Heart left ventricle (tissue), 16 donors: ENCODE measurements around the gene NCAM1. TPM values are rescaled to one million over a fixed set of nuclear protein-coding genes. Genes with fewer than 3 reads are reported as not detected.

Source experiments
- ATAC-seq, 4 donors: fragments of 200-7000 bp; cut with Tn5 transposase; one replicate each; pipeline ENCODE4 v1.9.1; 2020 to 2022; ENCODE audit warnings: moderate library complexity in 4 of 4, mild to moderate bottlenecking in 3 of 4, moderate number of reproducible peaks in 1 of 4
- DNase-seq, 5 donors: peaks; one replicate each; pipeline ENCODE4 v3.0.0-alpha.2; 2020
- H3K27ac ChIP-seq, 12 donors: fragments of 200-600 bp; sonication (generic) in 4 of 12; one replicate each; pipeline versions ENCODE4 v1.5.0 to v1.8.0; 2016 to 2022; ENCODE audit warnings: mild to moderate bottlenecking in 2 of 12
- H3K27me3 ChIP-seq, 9 donors: fragments of 200-600 bp; sonication (generic) in 2 of 9; one replicate each; pipeline versions ENCODE4 v1.5.1 to v1.8.0; 2016 to 2022; ENCODE audit warnings: mild to moderate bottlenecking in 3 of 9
- H3K36me3 ChIP-seq, 9 donors: fragments of 200-600 bp; sonication (generic) in 2 of 9; one replicate each; pipeline versions ENCODE4 v1.5.0 to v1.8.0; 2018 to 2022; ENCODE audit warnings: mild to moderate bottlenecking in 2 of 9
- H3K4me1 ChIP-seq, 12 donors: fragments of 200-600 bp; sonication (generic) in 4 of 12; one replicate each; pipeline versions ENCODE4 v1.5.0 to v1.8.0; 2016 to 2022; ENCODE audit warnings: mild to moderate bottlenecking in 3 of 12
- H3K4me3 ChIP-seq, 12 donors: fragments of 200-600 bp; sonication (generic) in 4 of 12; one replicate each; pipeline versions ENCODE4 v1.5.0 to v1.8.0; 2017 to 2022; ENCODE audit warnings: mild to moderate bottlenecking in 9 of 12, moderate library complexity in 4 of 12
- H3K9me3 ChIP-seq, 12 donors: fragments of 200-600 bp; sonication (generic) in 4 of 12; one replicate each; pipeline versions ENCODE4 v1.5.0 to v1.8.0; 2016 to 2022; ENCODE audit warnings: mild to moderate bottlenecking in 1 of 12
- POLR2A ChIP-seq, 2 donors: fragments of 450-650 bp; IDR thresholded peaks; one replicate each; pipeline ENCODE4 v1.6.1; 2017; ENCODE audit warnings: antibody characterized with exemption in 2 of 2, mild to moderate bottlenecking in 2 of 2, moderate library complexity in 2 of 2
- WGBS, 4 donors: extraction: QIAGEN DNeasy Blood & Tissue Kit in 2 of 4; methylation state at CpG; one replicate each; pipeline versions ENCODE4 v1.1.5 to v1.1.7; 2013 to 2018; 5-methylcytosine and 5-hydroxymethylcytosine counted together
- intact Hi-C, 10 donors: fragments of 100-400 bp; cut with DNase I; formaldehyde crosslinking; loops; one replicate each; pipeline versions ENCODE4 v1.11.1 to v1.14.2; 2022
- polyA plus RNA-seq, 2 donors: library from polyadenylated mRNA; stranded (reverse); fragments of 200-250 nt; gene quantifications; one replicate each; pipeline ENCODE4 v1.2.3, GENCODE V29; 2013
- total RNA-seq, 9 donors: library from RNA; depleted of rRNA in 2 of 9; stranded (reverse); fragments of >200 nt in 2 of 9; fragmentation: NEBNext Ultra II Directional in 3 of 9; extraction: Animal tissue kit (Norgen Biotek cat#: 25700) in 3 of 9; gene quantifications; one replicate each; pipeline versions ENCODE4 v1.1.0 to v1.2.4, GENCODE V29; 2016 to 2023
- TF ChIP-seq, protein P1 (sequence below), 12 donors: fragments of 200-600 bp; sonication (generic) in 4 of 12; IDR thresholded peaks; one replicate each; pipeline versions ENCODE4 v1.5.0 to v1.8.0; 2018 to 2022; ENCODE audit warnings: antibody characterized with exemption in 12 of 12, mild to moderate bottlenecking in 5 of 12
- donor health status: ischemic (EF 13 %, LVEDD 7.1; RV severe dilation, severe dysfunction).
- donor health status: healthy with polysubstance abuse.
- donor health status: DM: no; HTN: yes; CAD: no.
- donor health status: DM: no; HTN: no; CAD: no.
- donor health status: ischemic (EF 25% LVEDD 6.9; RV normal size, moderate dysfunction).
- donor health status: ischemic (EF 25% LVEDD 5.7; RV mildly dilated, moderate dysfunction).
- donor health status: healthy.
- donor health status: DM: yes; HTN: yes; CAD: no.
- donor health status: ischemic (EF 35%, LVEDD 5.7; RV mildly dilated, moderate dysfunction).
- donor health status: nonischemic (EF 11% LVEDD 7.7; RV severe dilation, severe dysfunction).
- donor health status: DM: yes; HTN: yes; CAD: no.
- donor health status: PGD.
- donor health status: ischemic (EF 29% LVEDD 5.4; RV normal size, mild dysfunction).
- donor health status: nonischemic (EF 23%, LVEDD 6.1; RV moderate dilation, normal function).

The NCAM1 gene
- total and polyA plus RNA-seq, 11 donors: 78.0 to 753 (median 389) TPM

DNA sequence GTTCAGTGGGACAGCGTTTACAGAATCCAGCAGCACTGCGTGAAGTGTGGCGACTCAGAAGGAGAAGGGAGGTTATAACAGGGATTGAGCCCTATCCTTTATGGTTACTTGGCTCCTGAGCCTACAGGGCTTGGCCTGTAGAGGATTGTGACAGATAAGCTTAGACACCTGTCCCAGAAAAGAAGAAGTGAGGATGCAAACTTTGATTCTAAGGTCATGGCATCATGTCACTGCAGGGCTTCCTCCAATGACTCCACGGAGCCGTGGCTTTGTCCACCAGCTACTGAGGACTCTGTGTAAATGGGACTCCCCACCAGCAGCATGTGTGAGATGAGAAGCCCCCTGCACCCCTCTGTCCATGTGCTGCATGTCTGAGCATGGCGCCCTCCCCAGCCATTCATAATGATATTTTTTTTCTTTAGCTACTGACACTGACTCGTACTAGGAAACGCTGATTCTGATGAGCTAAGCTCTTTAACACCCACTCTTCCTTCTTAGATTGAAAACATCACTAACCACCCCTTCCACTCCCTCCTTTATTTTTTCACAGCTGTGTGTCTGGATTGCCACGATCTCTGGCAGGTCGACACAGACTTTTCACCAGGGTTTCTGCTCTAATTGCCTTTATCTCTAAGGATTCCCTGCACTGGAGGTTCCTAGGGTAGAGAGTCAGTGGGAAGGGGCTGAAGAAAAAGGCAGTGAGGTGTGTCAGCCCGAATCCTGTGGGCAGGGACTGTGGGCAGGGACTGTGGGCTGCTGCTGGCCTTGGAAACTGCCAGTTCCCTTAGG is 287.7 kb downstream of the NCAM1 start:
- H3K9me3 ChIP-seq: no peaks in the 10 kb centered on the region
- H3K4me3 ChIP-seq: no peak overlapping the region
- H3K27me3 ChIP-seq: no peaks in the 10 kb centered on the region
- H3K27ac ChIP-seq: no peak overlapping the region
- 65 to 76% (median 69%) methylated on average over 11 of the region's 11 CpGs for WGBS, 4 donors
- H3K36me3 ChIP-seq: peaks cover 0 to 16% (median 5%) of the 10 kb centered on the region in 9 donors
- peaks cover 0 to 9% (median 0%) of the 10 kb centered on the region in 12 donors for H3K4me1 ChIP-seq
- DNase-seq: no peak
- peak in 1 of 4 donors; percentile 26 for ATAC-seq
- intact Hi-C loops: no loop called here
- TF ChIP-seq, protein P1, sequence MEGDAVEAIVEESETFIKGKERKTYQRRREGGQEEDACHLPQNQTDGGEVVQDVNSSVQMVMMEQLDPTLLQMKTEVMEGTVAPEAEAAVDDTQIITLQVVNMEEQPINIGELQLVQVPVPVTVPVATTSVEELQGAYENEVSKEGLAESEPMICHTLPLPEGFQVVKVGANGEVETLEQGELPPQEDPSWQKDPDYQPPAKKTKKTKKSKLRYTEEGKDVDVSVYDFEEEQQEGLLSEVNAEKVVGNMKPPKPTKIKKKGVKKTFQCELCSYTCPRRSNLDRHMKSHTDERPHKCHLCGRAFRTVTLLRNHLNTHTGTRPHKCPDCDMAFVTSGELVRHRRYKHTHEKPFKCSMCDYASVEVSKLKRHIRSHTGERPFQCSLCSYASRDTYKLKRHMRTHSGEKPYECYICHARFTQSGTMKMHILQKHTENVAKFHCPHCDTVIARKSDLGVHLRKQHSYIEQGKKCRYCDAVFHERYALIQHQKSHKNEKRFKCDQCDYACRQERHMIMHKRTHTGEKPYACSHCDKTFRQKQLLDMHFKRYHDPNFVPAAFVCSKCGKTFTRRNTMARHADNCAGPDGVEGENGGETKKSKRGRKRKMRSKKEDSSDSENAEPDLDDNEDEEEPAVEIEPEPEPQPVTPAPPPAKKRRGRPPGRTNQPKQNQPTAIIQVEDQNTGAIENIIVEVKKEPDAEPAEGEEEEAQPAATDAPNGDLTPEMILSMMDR (IDR thresholded peaks at IDR 0.05): no peak
- no peak for TF ChIP-seq POLR2A (IDR thresholded peaks at IDR 0.05)

DNA sequence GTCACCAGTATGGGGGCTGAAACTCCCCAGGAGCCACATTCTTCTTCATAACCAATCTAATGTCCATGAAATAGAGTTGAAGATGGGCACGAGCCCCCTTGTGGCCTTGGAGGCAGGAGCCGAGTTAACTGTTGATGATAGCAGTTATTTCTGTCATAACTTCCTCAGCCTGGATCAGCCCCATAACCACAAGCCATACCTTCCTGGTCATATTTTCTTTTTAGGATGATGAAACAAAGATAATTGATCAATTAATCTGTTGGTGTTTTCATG is 288.2 kb downstream of the NCAM1 start:
- H3K4me3 ChIP-seq: no peak overlapping the region
- no peaks in the 10 kb centered on the region for H3K9me3 ChIP-seq
- peak in 1 of 4 donors; percentile 14 for ATAC-seq
- DNase-seq: no peak
- intact Hi-C loops: no loop called here
- H3K27ac ChIP-seq: no peak overlapping the region
- 7 to 34% (median 20%) methylated on average over 2 of the region's 2 CpGs for WGBS, 4 donors
- TF ChIP-seq POLR2A (IDR thresholded peaks at IDR 0.05): no peak
- TF ChIP-seq, protein P1 (IDR thresholded peaks at IDR 0.05): peak in 3 of 12 donors; percentile 8 to 18 (median 17)
- H3K36me3 ChIP-seq: peaks cover 0 to 16% (median 5%) of the 10 kb centered on the region in 9 donors
- H3K4me1 ChIP-seq: peaks cover 0 to 7% (median 0%) of the 10 kb centered on the region in 12 donors
- H3K27me3 ChIP-seq: no peaks in the 10 kb centered on the region

DNA sequence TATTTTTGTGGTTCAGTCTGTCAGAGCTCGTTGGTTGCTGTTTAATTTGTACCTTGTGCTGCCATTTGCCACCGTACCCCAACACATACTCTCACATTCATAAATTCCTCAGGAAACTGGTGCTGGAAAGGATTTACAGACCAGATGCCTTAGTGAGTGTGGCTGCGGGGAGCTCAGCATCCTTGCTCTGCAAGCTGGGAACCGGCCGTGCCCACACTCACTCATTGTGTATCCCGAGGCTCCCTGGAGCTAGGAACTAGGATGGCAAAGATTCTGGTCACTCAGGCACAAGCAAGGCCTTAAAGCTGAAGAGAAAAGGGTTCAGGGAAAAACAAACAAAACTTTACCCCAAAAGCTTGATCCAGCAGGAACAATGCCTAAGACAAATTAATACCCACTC is 288.6 kb downstream of the NCAM1 start:
- H3K36me3 ChIP-seq: peaks cover 0 to 16% (median 5%) of the 10 kb centered on the region in 9 donors
- 89 to 93% (median 90%) methylated on average over 6 of the region's 6 CpGs for WGBS, 4 donors
- no peak for DNase-seq
- intact Hi-C loops: no loop called here
- H3K27ac ChIP-seq: no peak overlapping the region
- no peaks in the 10 kb centered on the region for H3K27me3 ChIP-seq
- no peak overlapping the region for H3K4me3 ChIP-seq
- no peak for TF ChIP-seq POLR2A (IDR thresholded peaks at IDR 0.05)
- TF ChIP-seq, protein P1 (IDR thresholded peaks at IDR 0.05): no peak
- ATAC-seq: no peak
- no peaks in the 10 kb centered on the region for H3K9me3 ChIP-seq
- H3K4me1 ChIP-seq: peaks cover 0 to 7% (median 0%) of the 10 kb centered on the region in 12 donors

DNA sequence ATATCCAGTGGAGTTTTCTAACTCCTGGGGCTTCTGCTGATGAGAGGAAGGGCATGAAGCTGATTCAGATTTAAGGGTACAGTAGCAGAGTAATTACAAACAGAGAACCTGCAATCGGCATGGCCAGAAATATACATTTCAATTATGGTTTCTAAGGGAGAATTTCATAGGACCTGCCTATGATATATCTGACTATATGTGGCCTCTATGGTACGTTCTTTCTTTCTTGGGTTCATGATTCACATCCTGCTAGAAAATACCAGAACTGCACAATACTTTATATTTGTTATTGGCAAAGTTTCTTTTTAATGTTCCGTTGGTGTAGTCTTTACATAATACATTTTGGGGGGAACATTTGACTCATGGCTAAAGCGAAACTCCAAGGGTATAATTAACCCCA is 290.1 kb downstream of the NCAM1 start:
- no peak for DNase-seq
- TF ChIP-seq, protein P1 (IDR thresholded peaks at IDR 0.05): no peak
- TF ChIP-seq POLR2A (IDR thresholded peaks at IDR 0.05): no peak
- no peak for ATAC-seq
- Histone ChIP-seq H3K27ac (no peak overlapping the region), H3K36me3 (peaks cover 0 to 11% (median 5%) of the 10 kb centered on the region in 9 donors), H3K27me3 (no peaks in the 10 kb centered on the region), H3K4me1 (peaks cover 0 to 18% (median 5%) of the 10 kb centered on the region in 12 donors), H3K9me3 (no peaks in the 10 kb centered on the region), H3K4me3 (no peak overlapping the region)
- intact Hi-C loops: no loop called here
- 82 to 87% (median 86%) methylated on average over 4 of the region's 4 CpGs for WGBS, 4 donors
